AG10803 (cell line): ENCODE measurements around the gene KLHL3.

Experiments
- DNase-seq: peaks from one replicate; pipeline ENCODE4 v3.0.0; 2010; ENCODE audit warnings: low read depth
- H3K4me3 ChIP-seq: 2 replicates; pipeline ENCODE4 v1.5.1; 2011; ENCODE audit warnings: mild to moderate bottlenecking, low read length, control low read depth
- TF ChIP-seq, protein P1 (sequence below): conservative IDR thresholded peaks from 2 replicates; pipeline ENCODE4 v1.5.1; 2011; ENCODE audit warnings: mild to moderate bottlenecking, low read length, control low read depth, inconsistent platforms

Gene KLHL3

GRCh38 chr5:137602721-137603273 lies 133.1 kb downstream of the KLHL3 start:
- no peak for DNase-seq
- H3K4me3 ChIP-seq: no peak overlapping the region
- TF ChIP-seq, protein P1, sequence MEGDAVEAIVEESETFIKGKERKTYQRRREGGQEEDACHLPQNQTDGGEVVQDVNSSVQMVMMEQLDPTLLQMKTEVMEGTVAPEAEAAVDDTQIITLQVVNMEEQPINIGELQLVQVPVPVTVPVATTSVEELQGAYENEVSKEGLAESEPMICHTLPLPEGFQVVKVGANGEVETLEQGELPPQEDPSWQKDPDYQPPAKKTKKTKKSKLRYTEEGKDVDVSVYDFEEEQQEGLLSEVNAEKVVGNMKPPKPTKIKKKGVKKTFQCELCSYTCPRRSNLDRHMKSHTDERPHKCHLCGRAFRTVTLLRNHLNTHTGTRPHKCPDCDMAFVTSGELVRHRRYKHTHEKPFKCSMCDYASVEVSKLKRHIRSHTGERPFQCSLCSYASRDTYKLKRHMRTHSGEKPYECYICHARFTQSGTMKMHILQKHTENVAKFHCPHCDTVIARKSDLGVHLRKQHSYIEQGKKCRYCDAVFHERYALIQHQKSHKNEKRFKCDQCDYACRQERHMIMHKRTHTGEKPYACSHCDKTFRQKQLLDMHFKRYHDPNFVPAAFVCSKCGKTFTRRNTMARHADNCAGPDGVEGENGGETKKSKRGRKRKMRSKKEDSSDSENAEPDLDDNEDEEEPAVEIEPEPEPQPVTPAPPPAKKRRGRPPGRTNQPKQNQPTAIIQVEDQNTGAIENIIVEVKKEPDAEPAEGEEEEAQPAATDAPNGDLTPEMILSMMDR: no peak

DNA sequence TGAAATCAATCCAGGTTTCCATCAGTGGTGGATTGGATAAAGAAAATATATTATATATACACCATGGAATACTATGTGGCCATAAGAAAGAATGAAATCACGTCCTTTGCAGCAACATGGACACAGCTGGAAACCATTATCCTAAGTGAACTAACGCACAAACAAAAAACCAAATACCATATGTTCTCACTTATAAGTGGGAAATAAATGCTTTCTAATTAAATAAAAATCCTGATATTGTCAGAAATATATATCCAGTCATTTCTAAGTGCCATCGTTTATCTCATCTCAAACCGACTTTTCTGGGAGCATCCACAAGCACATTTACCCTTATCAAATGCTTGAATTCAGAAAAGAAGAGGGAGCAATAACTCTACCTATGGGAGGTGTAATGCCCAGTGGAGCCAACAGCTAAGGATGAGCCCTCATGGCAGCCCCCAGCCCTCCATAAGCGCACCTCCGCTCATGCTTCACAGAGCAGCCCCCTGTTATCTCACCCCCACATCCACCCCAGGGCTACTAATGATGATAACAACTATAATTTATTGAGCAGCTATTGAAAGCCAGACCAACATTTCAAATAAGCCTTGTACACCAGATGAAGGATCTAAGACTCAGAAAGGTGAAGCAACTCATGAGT lies 135.0 kb downstream of the KLHL3 start:
- no peak overlapping the region for H3K4me3 ChIP-seq
- TF ChIP-seq, protein P1: no peak
- DNase-seq: peak; percentile 71

DNA sequence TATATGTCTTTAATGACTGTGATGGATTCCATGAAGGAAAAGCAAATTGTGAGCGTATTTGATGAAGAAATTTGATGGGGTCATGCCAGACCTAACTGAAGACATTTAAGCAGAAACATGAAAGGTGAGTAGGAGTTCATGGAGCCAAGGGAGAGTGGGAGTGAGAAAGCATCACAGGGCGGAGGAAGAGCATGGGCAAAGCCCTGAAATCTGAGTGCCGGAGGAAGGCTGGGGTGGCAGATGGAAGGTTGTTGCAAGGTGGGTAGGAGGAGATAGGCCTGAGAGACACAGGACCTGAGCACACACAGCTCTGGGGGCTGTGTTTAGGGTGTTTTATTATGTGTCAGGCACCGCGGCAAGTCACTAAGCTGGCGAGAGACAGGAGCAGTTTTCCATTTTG lies 136.4 kb downstream of the KLHL3 start:
- TF ChIP-seq, protein P1: no peak
- DNase-seq: no peak
- H3K4me3 ChIP-seq: no peak overlapping the region

DNA sequence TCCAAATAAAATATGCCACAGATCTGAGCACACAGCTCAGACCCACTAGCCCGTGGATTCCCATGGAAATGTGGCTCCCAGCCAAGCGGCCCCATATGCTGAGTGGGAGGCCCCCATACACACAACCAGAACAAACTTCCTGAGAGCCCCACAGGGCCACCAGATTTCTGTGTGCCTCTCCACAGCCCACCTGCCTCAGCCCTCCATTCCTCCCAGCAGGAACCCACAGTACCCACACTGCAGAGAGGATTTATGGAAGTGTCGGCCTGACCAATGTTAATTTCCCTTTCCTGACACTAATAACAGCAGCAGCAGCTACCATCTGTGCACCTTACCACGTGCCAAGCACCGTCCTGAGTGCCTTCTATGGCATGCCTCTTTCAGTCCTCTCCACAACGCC lies 137.5 kb downstream of the KLHL3 start:
- DNase-seq: no peak
- TF ChIP-seq, protein P1: no peak
- no peak overlapping the region for H3K4me3 ChIP-seq

DNA sequence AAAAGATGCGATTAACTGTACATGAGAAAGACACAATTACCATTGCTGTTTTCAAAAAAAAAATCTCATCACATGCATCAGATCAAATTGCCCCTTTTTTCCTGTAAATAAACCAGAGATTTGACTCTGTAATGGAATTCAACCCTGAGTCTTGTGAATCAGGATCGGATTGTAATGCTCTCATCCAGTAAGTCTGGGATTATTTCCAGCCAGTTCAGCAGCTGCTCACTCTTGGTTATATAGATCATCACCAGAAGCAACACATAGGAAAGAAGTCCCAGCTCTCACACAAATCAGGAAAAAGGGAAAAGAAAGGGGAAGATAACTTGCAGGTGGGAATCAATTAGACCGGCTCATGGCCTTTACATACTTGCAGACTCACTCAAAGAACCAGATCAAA lies 138.9 kb downstream of the KLHL3 start:
- TF ChIP-seq, protein P1: no peak
- DNase-seq: no peak
- H3K4me3 ChIP-seq: no peak overlapping the region

DNA sequence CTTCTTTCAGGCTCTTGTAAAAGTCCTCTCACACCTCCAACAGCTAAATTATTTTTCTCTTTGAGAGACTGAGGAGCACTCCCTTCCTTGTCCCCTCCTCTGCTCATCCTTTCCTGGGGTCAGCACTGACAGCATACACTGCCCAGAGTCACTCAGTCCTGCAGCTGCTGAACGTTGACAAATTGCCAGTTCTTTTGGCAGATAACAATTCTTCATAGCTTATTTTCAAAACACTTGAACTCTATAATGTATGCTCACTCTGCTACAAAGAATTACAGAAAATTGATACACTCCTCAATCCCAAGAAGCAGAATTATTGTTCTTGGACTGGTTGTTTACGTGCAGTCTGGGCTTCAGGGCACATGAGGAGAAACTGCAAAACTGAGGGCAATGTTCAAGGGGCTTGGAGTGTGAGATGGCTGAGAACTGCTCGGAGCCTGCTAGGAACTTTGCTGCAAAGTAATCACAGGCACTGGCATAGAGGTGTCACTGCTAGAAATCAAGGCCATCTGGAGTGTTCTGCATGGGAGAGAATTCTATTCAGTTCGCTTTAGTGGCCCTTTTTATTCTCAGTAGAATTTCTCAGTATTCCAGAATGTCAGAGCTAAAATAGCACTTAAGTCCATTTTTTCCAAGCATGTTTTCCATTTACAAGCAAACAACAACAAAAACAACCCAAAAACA lies 140.4 kb downstream of the KLHL3 start:
- no peak overlapping the region for H3K4me3 ChIP-seq
- no peak for DNase-seq
- TF ChIP-seq, protein P1: no peak

GRCh38 chr5:137594717-137595116 lies 141.2 kb downstream of the KLHL3 start:
- TF ChIP-seq, protein P1: no peak
- DNase-seq: no peak
- no peak overlapping the region for H3K4me3 ChIP-seq
